K562 (cell line): ENCODE data around the gene ZEB2. TPM values are rescaled to one million over a fixed set of nuclear protein-coding genes. Genes with fewer than 3 reads are reported as not detected.

Experiments
- BRD9 ChIP-seq: fragments of 450-650 bp; IDR thresholded peaks from 2 replicates; pipeline ENCODE4 v1.6.1; 2018; ENCODE audit warnings: low read depth; ENCODE audit not compliant: partially characterized antibody
- CBX1 ChIP-seq: sonication (generic); IDR thresholded peaks from 2 replicates; pipeline ENCODE4 v1.6.1; 2016; ENCODE audit warnings: antibody characterized with exemption, low read depth, mild to moderate bottlenecking
- CLOCK ChIP-seq: fragments of 250-450 bp; sonication (Bioruptor Pico); IDR thresholded peaks from 2 replicates; pipeline ENCODE4 v1.4.0; 2020; ENCODE audit warnings: mild to moderate bottlenecking, moderate library complexity, borderline replicate concordance
- E2F6 ChIP-seq, 2 experiments: IDR thresholded peaks; 2 replicates each; pipeline ENCODE4 v1.6.1; 2011; ENCODE audit warnings: borderline replicate concordance in 1 of 2, control low read depth in 1 of 2, low read depth in 1 of 2, low read length in 1 of 2, mild to moderate bottlenecking in 1 of 2, mixed read lengths in 1 of 2, moderate library complexity in 1 of 2; ENCODE audit not compliant: insufficient read depth in 1 of 2, insufficient read length in 1 of 2, poor library complexity in 1 of 2, severe bottlenecking in 1 of 2; ENCODE audit errors: extremely low read depth in 1 of 2
- HNRNPL ChIP-seq: fragments of 200-400 bp; formaldehyde crosslinking; IDR thresholded peaks from 2 replicates; pipeline ENCODE4 v1.6.1; 2017; ENCODE audit warnings: low read depth, mild to moderate bottlenecking, low read length
- NCOR1 ChIP-seq: fragments of 450-650 bp; IDR thresholded peaks from 2 replicates; pipeline ENCODE4 v1.6.1; 2016; ENCODE audit warnings: mild to moderate bottlenecking, moderate library complexity
- PHF21A ChIP-seq: fragments of 450-650 bp; IDR thresholded peaks from 2 replicates; pipeline ENCODE4 v1.6.1; 2017; ENCODE audit warnings: low read depth, borderline replicate concordance
- ZBTB2 ChIP-seq: fragments of 450-650 bp; IDR thresholded peaks from 2 replicates; pipeline ENCODE4 v1.6.1; 2016; ENCODE audit warnings: antibody characterized with exemption
- ZBTB33 ChIP-seq: sonication (generic); formaldehyde crosslinking; IDR thresholded peaks from 2 replicates; pipeline ENCODE4 v1.8.1; 2023; ENCODE audit warnings: mild to moderate bottlenecking, missing genetic modification reagents
- polyA plus RNA-seq, 8 experiments: library from polyadenylated mRNA; depleted of rRNA in 4 of 8; stranded (reverse) in 5 of 8; unstranded in 3 of 8; fragments of >200 nt; fragmentation: Nextera tagmentation in 2 of 8; fragmentation: Illumina TruSeq in 1 of 8; extraction: Ambion mirVana in 2 of 8; extraction: Trizol in 1 of 8; gene quantifications; 2 replicates each; pipeline versions ENCODE4 v1.2.1 to v1.2.3, GENCODE V29; 2011 to 2014; ENCODE audit warnings: inconsistent platforms in 1 of 8, missing spikeins in 1 of 8
- total RNA-seq, 7 experiments: library from RNA; depleted of rRNA in 6 of 7; stranded (reverse); fragments of >200 nt in 6 of 7; fragmentation: Illumina TruSeq in 2 of 7; extraction: Trizol in 2 of 7; gene quantifications; 2 replicates each; pipeline versions ENCODE4 v1.2.1 to v1.2.3, GENCODE V29; 2011 to 2021; ENCODE audit warnings: low replicate concordance in 1 of 7
- TF ChIP-seq, protein P1 (sequence below), 2 experiments: fragments of 450-650 bp in 1 of 2; sonication (generic) in 1 of 2; formaldehyde crosslinking in 1 of 2; IDR thresholded peaks in 1 of 2; conservative IDR thresholded peaks in 1 of 2; 2 replicates each; pipeline versions ENCODE4 v1.6.1 to v1.8.1; 2016 to 2023; ENCODE audit warnings: mild to moderate bottlenecking in 2 of 2, moderate library complexity in 2 of 2, inconsistent platforms in 1 of 2, missing genetic modification reagents in 1 of 2
- TF ChIP-seq, protein P2 (sequence below), 3 experiments: fragments of 200-800 bp in 1 of 3; fragments of 250-450 bp in 1 of 3; fragments of 450-650 bp in 1 of 3; sonication (Bioruptor Pico) in 1 of 3; sonication (Bioruptor generic) in 1 of 3; formaldehyde crosslinking in 1 of 3; IDR thresholded peaks; 2 replicates each; pipeline versions ENCODE4 v1.6.1 to v1.8.0; 2016 to 2022; ENCODE audit warnings: mild to moderate bottlenecking in 2 of 3, missing genetic modification characterization in 2 of 3, missing compliant biosample characterization in 1 of 3, moderate library complexity in 1 of 3

ZEB2 gene
- total and polyA plus RNA-seq, 9 of the 15 experiments (the other 6 are each of a cell fraction or from before 2014, with no cell fraction given): 15.1 to 113 (median 72.3) TPM

- TF ChIP-seq ZBTB33: no peak
- TF ChIP-seq CBX1: peak; percentile 39; the same call in 1 of the 2 replicates
- 0 out of 2 replicates have a peak, but pooled peaks have one; percentile 12 for TF ChIP-seq NCOR1
- TF ChIP-seq HNRNPL: no peak
- TF ChIP-seq, protein P1, sequence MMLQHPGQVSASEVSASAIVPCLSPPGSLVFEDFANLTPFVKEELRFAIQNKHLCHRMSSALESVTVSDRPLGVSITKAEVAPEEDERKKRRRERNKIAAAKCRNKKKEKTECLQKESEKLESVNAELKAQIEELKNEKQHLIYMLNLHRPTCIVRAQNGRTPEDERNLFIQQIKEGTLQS (IDR thresholded peaks at IDR 0.05): no peak
- TF ChIP-seq, protein P1 (CRISPR knock-in tag; conservative IDR thresholded peaks at IDR 0.05): no peak
- TF ChIP-seq ZBTB2: no peak; the same call in 1 of the 2 replicates
- TF ChIP-seq CLOCK: no peak
- peak; percentile 59 for TF ChIP-seq BRD9
- TF ChIP-seq E2F6 (IDR thresholded peaks at IDR 0.05; ENCODE audit: borderline replicate concordance in 1 of 2, extremely low read depth in 1 of 2, insufficient read depth in 1 of 2, insufficient read length in 1 of 2, low read depth in 1 of 2, low read length in 1 of 2, poor library complexity in 1 of 2, severe bottlenecking in 1 of 2): peak in 1 of 2 experiments; percentile 48
- peak; percentile 98 for TF ChIP-seq PHF21A
- TF ChIP-seq, protein P2, sequence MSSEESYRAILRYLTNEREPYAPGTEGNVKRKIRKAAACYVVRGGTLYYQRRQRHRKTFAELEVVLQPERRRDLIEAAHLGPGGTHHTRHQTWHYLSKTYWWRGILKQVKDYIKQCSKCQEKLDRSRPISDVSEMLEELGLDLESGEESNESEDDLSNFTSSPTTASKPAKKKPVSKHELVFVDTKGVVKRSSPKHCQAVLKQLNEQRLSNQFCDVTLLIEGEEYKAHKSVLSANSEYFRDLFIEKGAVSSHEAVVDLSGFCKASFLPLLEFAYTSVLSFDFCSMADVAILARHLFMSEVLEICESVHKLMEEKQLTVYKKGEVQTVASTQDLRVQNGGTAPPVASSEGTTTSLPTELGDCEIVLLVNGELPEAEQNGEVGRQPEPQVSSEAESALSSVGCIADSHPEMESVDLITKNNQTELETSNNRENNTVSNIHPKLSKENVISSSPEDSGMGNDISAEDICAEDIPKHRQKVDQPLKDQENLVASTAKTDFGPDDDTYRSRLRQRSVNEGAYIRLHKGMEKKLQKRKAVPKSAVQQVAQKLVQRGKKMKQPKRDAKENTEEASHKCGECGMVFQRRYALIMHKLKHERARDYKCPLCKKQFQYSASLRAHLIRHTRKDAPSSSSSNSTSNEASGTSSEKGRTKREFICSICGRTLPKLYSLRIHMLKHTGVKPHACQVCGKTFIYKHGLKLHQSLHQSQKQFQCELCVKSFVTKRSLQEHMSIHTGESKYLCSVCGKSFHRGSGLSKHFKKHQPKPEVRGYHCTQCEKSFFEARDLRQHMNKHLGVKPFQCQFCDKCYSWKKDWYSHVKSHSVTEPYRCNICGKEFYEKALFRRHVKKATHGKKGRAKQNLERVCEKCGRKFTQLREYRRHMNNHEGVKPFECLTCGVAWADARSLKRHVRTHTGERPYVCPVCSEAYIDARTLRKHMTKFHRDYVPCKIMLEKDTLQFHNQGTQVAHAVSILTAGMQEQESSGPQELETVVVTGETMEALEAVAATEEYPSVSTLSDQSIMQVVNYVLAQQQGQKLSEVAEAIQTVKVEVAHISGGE (CRISPR knock-in tag; IDR thresholded peaks at IDR 0.05): peak in 1 of 3 experiments; percentile 70; a peak in 2 of 6 replicates
Observed at GRCh38 chr2:144524118-144525009, 4.4 kb upstream of the ZEB2 start (continued).
